Neutrophil (primary cell): Measurements from ENCODE around the gene ESAM.

Experiments used
- H3K27ac ChIP-seq: fragments of 200-600 bp; sonication (generic); 2 replicates; pipeline ENCODE4 v1.5.1; 2016; ENCODE audit warnings: mild to moderate bottlenecking, moderate library complexity
- H3K27me3 ChIP-seq: fragments of 200-600 bp; sonication (generic); 2 replicates; pipeline ENCODE4 v1.6.0; 2016; ENCODE audit warnings: mild to moderate bottlenecking
- H3K36me3 ChIP-seq: fragments of 200-600 bp; sonication (generic); 2 replicates; pipeline ENCODE4 v1.5.1; 2017
- H3K4me1 ChIP-seq, 2 experiments: fragments of 200-600 bp in 1 of 2; sonication (generic) in 1 of 2; 1 replicate in 1 of 2; 2 replicates in 1 of 2; pipeline versions ENCODE4 v1.5.1 to v1.6.1; 2013 to 2016; ENCODE audit warnings: low read depth in 1 of 2, low read length in 1 of 2, mild to moderate bottlenecking in 1 of 2, moderate library complexity in 1 of 2; ENCODE audit not compliant: control insufficient read depth in 1 of 2, insufficient read depth in 1 of 2
- H3K4me3 ChIP-seq, 2 experiments: fragments of 200-600 bp in 1 of 2; sonication (generic) in 1 of 2; 1 replicate in 1 of 2; 2 replicates in 1 of 2; pipeline ENCODE4 v1.5.1; 2013 to 2016; ENCODE audit warnings: low read depth in 1 of 2, low read length in 1 of 2, mild to moderate bottlenecking in 1 of 2, moderate library complexity in 1 of 2
- H3K9me3 ChIP-seq: fragments of 200-600 bp; sonication (generic); 2 replicates; pipeline ENCODE4 v1.5.1; 2016
- CTCF ChIP-seq: fragments of 200-600 bp; sonication (generic); IDR thresholded peaks from 2 replicates; pipeline ENCODE4 v1.5.1; 2016; ENCODE audit warnings: antibody characterized with exemption

Gene ESAM

GRCh38 chr11:124768914-124769313 lies 6.8 kb upstream of the ESAM start:
- no peaks in the 10 kb centered on the region for H3K9me3 ChIP-seq
- H3K4me3 ChIP-seq: no peak overlapping the region
- H3K4me1 ChIP-seq: no peaks in the 10 kb centered on the region
- H3K27ac ChIP-seq: no peak overlapping the region
- peaks cover 4% of the 10 kb centered on the region for H3K27me3 ChIP-seq
- no peak for TF ChIP-seq CTCF
- H3K36me3 ChIP-seq: no peaks in the 10 kb centered on the region

DNA sequence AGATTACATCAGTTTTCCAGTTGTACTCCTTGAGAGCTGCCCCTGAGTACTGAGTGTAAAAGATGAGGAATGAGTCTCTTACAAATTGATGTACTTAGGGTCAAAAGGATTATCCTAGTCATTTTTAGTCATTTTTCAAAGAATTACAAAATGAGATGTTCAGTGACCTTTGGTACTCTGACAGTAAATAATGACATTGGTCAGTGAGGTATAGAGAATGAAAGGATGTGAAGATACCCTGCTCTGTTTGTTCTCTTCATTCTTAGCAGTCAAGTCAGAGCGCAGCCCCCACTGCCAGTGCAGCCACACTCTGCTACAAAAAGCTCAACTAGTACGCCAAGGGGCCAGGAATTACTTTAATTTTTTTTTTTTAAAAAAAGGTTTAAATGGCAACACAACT lies 4.1 kb upstream of the ESAM start:
- no peak overlapping the region for H3K27ac ChIP-seq
- peaks cover 14 to 15% of the 10 kb centered on the region in 2 experiments for H3K4me1 ChIP-seq
- H3K36me3 ChIP-seq: no peaks in the 10 kb centered on the region
- H3K27me3 ChIP-seq: peaks cover 31% of the 10 kb centered on the region
- no peaks in the 10 kb centered on the region for H3K9me3 ChIP-seq
- no peak for TF ChIP-seq CTCF
- H3K4me3 ChIP-seq: no peak overlapping the region

DNA sequence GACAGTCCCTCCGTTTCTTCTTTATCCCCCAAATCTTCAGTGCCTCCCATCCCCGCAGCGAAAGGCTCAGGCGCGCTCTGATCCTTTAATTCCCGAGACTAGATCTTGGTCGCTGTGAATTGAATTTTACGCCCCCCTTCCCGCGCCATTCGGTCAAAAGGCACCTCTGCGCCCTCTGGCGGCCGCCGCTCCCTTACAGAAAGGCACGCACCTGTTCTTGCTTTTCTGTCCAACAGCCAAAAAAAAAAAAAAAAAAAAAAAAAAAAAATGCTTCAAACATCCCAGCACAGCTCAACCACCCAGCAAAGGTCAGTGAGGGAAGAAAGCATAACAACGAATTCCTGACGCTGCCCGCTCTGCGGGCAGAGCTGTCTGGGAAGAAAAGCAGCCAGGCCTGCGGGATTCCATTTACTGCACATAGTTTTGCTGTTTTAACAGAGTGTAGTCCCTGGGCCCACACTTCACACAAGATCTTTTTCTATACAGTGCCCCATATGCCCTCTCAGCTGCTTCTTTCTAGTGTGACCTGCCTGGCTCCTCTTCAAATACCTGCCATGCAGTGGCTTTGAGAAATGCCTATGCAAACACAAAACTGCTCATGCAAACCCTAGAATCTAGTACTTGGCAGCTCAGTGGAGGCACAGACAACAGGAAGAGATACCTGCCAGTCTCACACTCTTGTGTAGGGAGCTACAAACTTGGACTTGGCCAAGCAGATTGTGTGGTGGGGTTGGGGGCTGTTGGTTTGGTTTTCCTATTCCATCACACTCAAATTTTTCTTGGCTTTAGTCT lies 1.3 kb upstream of the ESAM start:
- peaks cover 25 to 30% of the 10 kb centered on the region in 2 experiments for H3K4me1 ChIP-seq
- H3K4me3 ChIP-seq: peak overlapping the region; percentile 39 to 52
- no peaks in the 10 kb centered on the region for H3K9me3 ChIP-seq
- peak; percentile 46 for TF ChIP-seq CTCF
- peaks cover 59% of the 10 kb centered on the region for H3K27me3 ChIP-seq
- H3K27ac ChIP-seq: no peak overlapping the region
- no peaks in the 10 kb centered on the region for H3K36me3 ChIP-seq

DNA sequence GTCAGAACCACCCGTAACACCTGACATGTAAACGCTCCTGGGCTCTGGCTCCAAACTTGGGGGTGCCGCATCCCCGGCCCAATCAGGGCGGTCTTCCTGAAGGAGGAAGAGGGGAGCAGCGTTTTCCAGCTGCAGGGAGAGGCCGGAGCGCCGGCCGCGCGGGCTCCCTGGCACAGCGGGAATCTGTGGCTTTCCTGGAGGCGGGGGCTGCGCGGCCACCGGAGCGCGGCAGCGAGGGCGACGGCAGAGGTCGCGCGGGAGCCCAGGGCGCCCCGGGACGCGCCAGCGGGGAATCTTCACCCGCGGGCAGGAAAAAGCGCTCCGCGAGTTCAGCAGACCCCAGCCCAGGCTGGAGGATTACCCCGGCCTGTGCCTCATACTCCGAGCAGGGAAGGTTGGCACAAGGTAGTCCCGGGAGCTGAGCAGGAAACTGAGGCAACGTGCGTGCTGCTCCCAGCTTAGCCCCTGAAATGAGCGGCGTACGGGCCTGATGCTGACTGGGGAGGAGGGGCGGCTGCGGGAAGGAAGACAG lies 600 bp upstream of the ESAM start:
- Histone ChIP-seq H3K36me3 (no peaks in the 10 kb centered on the region), H3K27me3 (peaks cover 66% of the 10 kb centered on the region), H3K4me3 (peak overlapping the region; percentile 39 to 52), H3K27ac (no peak overlapping the region), H3K4me1 (peaks cover 28 to 36% of the 10 kb centered on the region in 2 experiments), H3K9me3 (no peaks in the 10 kb centered on the region)
- TF ChIP-seq CTCF: no peak

DNA sequence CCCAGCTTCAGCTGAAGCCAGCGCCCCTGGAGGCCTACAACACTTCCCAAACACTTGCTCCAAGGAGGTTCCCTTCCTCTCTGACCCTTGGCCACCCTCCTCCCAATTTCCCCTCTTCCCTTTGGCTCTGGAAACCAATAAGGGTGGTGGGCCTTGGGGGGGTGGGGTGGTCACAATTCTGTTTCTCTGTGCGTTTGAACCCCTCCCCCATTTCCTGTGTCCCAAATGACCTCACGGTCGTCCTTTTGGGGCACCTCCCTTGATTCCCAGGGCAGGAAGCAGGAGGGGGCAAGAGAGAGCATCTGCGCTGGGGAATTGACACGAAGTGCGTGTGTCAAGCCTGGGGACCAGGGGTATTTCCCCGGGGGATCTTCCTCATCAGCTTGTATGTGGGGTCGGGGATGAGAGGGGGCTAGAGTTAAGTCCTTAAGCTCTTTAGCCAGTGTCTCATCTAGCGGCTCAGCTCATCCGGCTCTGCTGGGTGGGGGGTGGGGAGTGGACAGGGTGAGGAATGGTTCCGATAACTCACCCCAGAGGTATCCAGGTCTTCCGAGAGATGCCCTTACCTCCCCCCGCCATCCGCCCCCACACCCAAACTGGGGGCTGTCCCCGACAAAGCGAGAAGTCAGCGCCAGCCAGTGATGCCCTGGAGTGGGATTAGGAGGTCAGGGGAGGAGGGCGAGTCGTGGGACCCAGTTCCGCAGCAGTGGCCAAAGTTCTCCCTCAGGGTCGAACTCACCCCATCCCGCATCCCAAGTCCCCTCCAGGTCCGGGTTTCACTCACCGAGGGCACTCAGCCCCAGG lies 587 bp downstream of the ESAM start:
- Histone ChIP-seq H3K4me1 (peaks cover 28 to 36% of the 10 kb centered on the region in 2 experiments), H3K27ac (no peak overlapping the region), H3K27me3 (peaks cover 78% of the 10 kb centered on the region), H3K4me3 (peak overlapping the region in 1 of 2 experiments; percentile 52), H3K36me3 (no peaks in the 10 kb centered on the region), H3K9me3 (no peaks in the 10 kb centered on the region)
- TF ChIP-seq CTCF: no peak
